GM19455 (cell line): ENCODE data around the gene NDUFB8.
A peak's percentile ranks its signal among the peaks of the same experiment; 100 is the strongest.
"Not testable (repeated sequence)": the region's sequence is repeated elsewhere in the genome, so short reads cannot be mapped to it uniquely, and the experiment has no call there.

Experiments used
- ATAC-seq: cut with Tn5 transposase; IDR thresholded peaks from one replicate; pipeline ENCODE4 v1.9.1; 2021; ENCODE audit not compliant: unreplicated experiment

Gene NDUFB8

GRCh38 chr10:100529475-100530298 is at the start of gene NDUFB8:
NDUFB8 (minus strand) TSS chr10:100529871; CDS start chr10:100529851, 20 bp downstream.
- peak; percentile 62 for ATAC-seq

- ATAC-seq: no peak
Measured at GRCh38 chr10:100576282-100576635, 46.6 kb upstream of the NDUFB8 start.

GRCh38 chr10:100575585-100576281 is 46.1 kb upstream of the NDUFB8 start:
- no peak for ATAC-seq

GRCh38 chr10:100575146-100575545 is 45.5 kb upstream of the NDUFB8 start:
- ATAC-seq: not testable (repeated sequence)

GRCh38 chr10:100571084-100571856 is 41.6 kb upstream of the NDUFB8 start:
- ATAC-seq: no peak

DNA sequence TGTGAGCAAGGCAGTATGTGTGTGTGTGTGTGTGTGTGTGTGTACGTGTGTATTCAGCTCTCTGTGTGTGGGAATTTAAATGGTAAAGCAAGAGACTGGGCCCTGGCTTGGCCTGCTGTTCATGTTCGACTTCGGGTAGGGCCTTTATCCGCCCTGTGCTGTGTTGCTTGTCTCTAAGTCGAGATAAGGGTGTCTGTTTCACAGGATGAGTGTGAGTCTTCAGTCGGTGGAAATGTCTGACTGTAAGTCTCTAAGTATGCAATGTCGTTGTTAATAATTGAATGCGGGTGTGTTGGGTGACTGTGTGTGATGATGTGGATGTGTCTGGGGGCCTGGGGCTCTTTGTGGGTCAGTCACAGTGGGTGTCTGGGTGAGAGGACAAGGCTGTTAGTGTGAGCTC is 40.8 kb upstream of the NDUFB8 start:
- ATAC-seq: no peak

DNA sequence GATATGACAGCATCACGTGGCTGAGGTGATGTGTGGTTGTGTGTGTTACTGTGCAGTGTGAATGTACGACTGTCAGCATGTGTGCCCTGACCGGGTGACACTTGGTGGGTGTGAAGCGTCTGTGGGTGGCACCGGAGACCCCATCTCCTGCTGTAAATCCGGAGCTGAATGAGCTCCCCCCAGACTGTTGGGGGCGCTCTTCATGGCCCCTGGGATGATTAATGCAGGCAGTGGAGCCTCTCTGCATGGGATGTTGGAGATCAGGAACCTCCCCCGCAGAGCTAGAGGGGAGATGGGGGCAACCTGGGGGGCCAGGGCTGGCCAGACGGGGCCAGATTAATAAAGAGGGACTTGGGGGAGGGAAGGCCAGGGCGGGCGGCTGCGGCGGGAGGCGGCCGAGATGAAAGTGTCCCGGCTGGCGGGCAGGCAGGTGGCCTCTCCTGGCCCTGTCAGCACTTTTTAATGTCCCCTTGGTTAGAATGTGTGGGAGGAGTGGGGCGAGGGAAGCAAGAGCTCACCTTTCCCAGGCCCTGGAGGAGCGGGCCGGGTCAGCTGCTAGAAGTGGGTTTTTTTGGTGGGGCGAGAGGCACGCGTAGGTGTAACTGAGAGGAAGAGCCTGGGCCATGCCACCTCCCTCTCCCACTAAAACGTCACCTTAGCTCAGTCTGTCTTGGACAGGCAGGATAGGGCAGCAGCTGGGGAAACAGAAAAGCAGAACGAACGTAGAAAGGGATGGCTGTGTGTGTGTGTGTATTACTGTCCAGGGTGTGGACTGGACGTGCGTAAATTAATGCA is 40.2 kb upstream of the NDUFB8 start:
- ATAC-seq: no peak

- ATAC-seq: no peak
Measured at GRCh38 chr10:100568912-100569311, 39.2 kb upstream of the NDUFB8 start.

- no peak for ATAC-seq
Measured at GRCh38 chr10:100567826-100568225, 38.2 kb upstream of the NDUFB8 start.

DNA sequence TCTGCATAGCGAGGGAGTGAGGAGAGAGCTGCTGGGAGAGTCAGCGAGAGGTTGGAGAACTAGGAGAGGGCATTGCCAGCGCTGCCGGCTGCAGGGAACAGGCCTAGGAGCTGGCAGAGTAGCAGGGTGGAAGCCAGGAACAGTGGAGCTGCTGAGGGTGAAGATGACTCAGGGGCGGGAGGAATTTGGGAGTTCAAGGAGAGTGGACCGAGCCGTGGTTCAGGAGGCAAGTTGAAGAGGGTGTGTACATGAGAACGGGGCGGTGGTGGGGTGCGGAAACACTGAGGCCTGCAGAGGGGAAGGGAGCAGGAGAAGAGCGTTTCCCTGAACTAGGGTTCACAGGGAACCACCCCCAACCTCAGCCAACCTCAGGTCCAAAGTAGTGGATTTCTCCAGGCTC is 37.6 kb upstream of the NDUFB8 start:
- ATAC-seq: no peak

- ATAC-seq: no peak
Measured at GRCh38 chr10:100566561-100566960, 36.9 kb upstream of the NDUFB8 start.

GRCh38 chr10:100565206-100565985 is 35.7 kb upstream of the NDUFB8 start:
- ATAC-seq: no peak

- ATAC-seq: peak; percentile 61
Measured at GRCh38 chr10:100562008-100562672, 32.5 kb upstream of the NDUFB8 start.

DNA sequence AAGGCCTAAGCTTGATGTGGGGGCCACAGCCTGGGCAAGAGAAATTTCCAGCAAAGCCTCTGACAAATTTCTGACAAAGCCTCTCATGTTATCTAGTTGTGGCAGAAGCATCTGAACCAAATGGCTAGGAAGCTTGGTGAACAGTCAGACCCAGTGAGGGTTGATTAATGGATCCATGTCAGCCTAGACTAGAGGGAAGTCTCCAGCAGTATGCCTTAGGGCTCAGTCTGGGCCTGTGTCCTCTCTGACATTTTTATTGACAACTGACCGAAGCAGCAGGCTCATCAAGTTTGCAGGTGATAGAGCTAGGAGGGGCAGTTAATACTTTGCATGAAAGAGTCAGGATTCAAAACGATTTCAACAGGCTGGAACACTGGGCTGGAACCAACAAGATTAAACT is 31.3 kb upstream of the NDUFB8 start:
- no peak for ATAC-seq

DNA sequence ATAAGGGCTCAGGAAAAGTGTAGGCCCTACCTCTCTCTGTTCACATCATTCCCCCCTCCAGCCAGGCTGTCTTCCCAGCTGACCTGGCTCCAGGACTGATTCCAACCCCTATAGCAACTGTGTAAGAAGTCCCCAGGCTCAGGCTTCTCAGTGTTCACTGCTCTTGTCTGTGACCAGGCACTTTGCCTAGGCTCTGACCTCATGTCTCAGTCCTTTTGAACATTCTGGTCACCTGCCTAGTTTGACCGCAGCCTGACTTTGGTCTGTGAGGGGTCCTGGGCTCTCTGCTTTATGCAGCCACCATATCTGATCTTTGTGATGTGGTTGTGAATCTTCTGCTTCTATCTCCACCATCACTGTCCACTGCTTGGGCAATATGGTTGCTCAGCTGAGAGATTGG is 30.6 kb upstream of the NDUFB8 start:
- no peak for ATAC-seq

GRCh38 chr10:100554902-100555301 is 25.2 kb upstream of the NDUFB8 start:
- ATAC-seq: no peak

DNA sequence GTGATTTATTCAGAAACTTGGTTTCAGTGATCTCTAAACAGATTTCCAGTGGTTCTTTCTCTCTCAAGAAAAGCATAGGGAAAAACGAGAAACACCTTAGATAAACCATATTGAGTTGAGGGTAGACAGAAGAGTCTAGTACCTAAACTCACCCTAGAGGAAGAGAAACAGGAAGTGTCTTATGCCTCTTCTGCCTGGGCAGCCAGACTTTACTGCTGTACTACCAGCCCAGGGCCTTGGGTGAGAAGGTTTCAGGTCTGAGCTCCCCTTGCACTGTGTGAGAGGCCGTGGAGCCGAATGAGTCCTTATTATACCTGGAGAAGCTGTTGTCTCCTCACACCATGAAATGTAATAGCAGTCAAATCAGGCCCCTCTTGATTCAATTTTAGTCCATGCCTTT is 24.3 kb upstream of the NDUFB8 start:
- no peak for ATAC-seq

- ATAC-seq: no peak
Measured at GRCh38 chr10:100551738-100552137, 22.1 kb upstream of the NDUFB8 start.

- ATAC-seq: no peak
Measured at GRCh38 chr10:100551196-100551595, 21.5 kb upstream of the NDUFB8 start.

- ATAC-seq: no peak
Measured at GRCh38 chr10:100544950-100545349, 15.3 kb upstream of the NDUFB8 start.
